NCI-H146 treated with DMSO at 0.1 percent for 48 hours (cell line): ENCODE results near the gene CSNK2A1.
A peak's percentile ranks its signal among the peaks of the same experiment; 100 is the strongest.

Experiments
- DNase-seq: peaks from one replicate; lab custom pipeline; 2025; ENCODE audit not compliant: unreplicated experiment; lab: John Stamatoyannopoulos, UW

Gene CSNK2A1

GRCh38 chr20:564192-564591 lies 20.6 kb upstream of the CSNK2A1 start:
- no peak for DNase-seq

DNA sequence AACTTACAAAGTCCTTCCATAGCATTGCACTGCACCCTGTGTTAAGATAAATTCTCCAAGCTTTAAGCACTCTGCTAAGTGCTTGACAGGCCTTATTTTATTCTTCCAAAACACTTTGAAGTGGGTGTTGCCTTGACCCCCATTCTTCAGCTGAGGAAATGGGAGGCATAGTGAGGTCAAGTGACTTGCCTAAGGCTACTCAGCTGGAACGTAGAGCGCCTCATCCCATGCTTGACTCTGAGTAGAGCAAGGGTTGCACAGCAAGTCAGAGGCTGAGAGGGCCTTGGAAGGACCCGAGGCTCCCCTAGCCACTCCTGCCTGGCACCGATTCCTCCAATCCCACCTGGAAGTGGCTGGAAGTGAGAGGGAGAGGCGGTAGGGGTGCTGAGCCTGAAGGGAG lies 19.6 kb upstream of the CSNK2A1 start:
- no peak for DNase-seq

DNA sequence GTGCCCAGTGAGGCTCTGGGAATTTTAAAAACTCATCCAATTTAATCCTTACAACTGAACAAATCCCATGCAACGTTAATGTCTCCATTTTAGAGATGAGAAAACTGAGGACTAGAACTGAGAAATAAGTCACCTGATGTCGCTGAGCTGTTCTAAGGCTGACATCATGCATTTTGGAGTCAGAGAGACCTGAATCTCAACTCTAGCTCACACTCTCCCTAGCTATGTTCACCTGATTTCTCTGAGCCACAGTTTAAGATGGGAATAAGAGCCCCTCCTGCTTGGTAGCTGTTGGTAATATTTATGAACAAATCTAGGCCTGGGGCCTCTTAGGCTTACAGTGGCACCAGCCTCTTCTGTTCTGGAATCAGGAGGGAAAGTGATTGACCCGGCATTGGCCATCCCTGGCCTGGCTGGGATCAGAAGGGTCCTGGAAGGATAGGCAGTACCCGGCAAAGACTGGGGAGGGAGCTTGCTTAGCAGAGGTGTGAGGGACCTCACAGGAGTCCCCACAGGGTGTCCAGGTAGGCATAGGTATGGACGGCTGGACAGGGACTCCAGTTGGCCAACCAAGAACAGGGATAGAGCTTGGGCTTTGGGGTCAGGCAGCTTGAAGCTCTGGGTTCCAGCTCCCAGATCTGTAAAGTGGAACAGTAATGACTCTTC lies 18.8 kb upstream of the CSNK2A1 start:
- DNase-seq = no peak

GRCh38 chr20:561437-562231 lies 18.0 kb upstream of the CSNK2A1 start:
- DNase-seq = peak; percentile 62

DNA sequence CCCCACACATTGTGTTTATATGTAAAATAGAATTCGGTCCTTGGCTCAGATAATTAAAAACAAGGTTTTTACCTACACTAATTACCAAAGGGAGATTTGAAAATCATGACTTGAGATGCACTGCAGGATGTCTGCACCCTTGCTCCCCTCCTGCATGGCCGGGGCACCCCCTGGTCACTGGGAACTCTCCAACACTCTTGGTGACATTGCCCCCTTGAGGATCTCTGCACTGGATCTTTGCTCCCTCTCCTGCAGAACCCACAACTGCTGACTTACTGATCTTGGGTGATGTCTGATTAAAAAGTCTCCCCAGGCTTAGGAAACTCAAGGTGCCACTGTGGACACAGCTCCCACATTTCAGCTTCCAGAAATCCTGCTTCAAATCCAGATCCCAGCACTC lies 17.1 kb upstream of the CSNK2A1 start:
- DNase-seq = no peak

GRCh38 chr20:558117-558516 lies 14.5 kb upstream of the CSNK2A1 start:
- no peak for DNase-seq

GRCh38 chr20:556984-557383 lies 13.4 kb upstream of the CSNK2A1 start:
- DNase-seq = no peak

DNA sequence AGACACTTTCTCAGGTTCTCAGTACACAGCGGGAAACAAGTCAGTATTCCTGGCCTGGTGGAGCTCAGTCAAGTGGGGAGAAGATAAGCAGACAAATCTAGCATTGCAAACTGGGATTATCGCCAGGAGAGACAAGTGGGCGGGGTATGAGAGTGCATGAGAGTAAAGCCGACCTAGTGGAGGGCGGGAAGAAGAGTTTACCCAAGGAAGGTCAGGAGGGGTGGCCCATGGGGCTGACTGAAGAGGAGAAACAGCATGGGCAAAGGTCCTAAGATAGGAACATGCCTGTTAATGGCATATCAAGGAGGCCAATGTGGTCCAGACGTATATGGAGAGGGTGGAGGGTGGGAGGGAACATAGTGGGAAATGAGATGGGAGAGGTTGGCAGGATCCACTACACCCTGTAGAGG lies 12.4 kb upstream of the CSNK2A1 start:
- no peak for DNase-seq

DNA sequence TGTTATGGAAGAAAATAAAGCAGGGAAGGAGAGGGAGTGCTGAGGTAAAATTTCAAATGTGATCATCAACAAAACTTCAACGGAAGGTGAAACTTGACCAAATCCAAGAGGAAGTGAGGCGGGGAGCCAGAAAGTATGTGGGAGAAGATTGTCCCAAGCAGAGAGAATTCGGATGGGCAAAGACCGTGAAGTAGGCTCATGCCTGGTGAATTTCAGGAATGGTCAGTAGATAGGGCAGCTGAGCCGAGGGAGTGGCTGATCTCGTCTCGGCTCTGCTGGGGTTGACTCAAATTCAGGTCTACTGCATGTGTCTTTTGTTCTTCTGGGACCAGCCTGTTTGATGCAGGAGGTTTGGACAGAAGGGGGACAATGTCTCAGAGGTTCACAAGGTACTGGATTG lies 7.0 kb upstream of the CSNK2A1 start:
- DNase-seq = no peak

DNA sequence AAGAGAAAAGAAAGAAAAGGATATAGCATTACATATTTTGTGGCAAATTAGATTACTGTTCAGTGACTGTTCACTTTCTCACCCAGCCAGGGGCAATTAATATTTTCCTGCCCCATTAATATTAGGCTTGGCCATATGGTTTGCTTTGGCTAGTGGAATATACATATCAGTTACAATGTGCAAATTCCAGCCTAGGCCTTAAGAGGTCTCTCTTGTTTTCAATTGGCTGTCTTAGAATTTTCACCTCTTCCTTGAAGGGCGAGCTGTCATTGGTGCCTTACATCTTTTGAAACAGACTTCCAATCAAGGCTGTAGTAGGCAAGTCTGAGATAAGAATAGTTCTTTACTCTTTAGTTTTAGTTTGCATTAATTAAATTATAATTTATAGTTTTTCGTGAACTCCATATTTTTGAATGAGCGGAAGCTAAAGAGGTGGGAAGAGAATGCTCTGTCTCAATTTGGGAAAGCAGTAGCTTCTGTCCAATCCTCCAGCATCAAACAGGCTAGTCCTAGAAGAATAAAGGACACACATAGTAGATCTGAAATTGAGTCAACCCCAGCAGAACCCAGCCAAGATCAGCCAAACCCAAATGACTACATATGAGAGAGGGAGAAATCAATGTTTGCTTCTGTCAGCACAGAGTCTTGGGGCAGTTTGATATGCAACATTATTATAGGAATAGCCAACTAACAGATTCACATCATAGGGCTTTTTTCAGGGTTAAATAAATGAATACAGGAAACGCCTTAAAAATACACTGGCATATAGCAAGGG lies 6.3 kb upstream of the CSNK2A1 start:
- DNase-seq = no peak

DNA sequence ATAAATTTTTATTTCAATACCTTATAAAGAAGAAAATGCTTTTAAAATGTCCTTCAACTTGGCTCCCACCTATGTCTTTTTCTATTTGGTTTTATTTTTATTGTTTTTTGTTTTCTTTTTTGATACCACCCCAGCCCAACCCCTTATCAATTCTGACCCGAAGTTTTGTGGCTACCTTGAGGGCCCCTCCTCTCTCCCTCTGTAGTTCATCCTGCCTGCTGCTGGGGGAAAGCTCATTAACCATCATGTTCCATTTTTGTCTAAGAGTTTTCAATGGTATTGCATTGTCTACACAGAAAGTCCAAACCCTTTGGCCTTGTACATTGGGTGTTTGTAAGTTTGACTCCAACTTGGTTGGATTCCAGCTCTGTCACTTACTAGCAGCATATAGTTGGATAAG lies 5.3 kb upstream of the CSNK2A1 start:
- DNase-seq = no peak

DNA sequence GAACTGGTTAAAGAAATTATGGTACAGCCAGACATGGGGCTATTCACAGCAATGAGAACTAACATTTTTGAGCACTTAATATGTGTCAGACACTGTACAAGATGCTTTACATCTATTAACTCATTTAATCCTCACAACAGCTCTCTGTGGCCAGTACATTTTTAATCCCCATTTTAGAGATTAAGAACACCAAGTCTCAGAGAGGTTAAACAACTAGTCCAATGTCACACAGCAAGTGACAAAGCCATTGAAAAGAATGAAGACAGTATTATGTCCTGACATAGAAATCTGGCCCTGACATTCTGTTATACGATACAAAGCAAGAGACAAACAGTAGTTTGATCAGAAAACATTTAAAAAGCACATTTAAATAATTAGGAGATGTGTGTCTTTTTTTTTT lies 3.8 kb upstream of the CSNK2A1 start:
- DNase-seq = no peak

- DNase-seq = no peak
Measured at GRCh38 chr20:546353-546752, 2.8 kb upstream of the CSNK2A1 start.

DNA sequence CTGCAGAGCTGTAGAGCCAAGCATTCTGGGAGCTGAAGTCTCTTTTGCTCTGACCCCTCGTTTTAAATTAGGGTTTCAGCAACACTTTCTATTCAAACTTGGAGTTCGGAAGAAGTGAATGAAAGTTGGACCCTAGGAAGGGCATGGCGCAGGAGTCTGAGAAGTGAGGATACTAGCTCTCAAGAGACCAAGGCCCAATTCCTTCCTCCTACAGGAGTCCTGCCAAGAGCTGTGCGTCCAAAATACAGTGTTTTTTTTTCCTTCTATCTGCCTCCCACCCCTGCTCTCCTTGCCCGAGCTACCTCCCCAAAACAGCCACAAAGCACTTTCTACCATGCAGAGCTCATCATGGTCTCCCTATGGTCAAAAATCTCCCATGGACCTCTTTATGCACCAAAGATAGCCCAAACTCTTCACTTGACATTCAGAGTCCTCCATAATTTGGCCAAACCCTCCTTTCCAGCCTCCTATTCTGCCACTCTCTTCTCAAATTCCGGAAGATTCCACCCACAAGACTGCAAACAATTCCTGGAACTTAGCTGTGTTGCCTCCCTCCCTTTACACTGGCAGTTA lies 649 bp upstream of the CSNK2A1 start:
- no peak for DNase-seq

DNA sequence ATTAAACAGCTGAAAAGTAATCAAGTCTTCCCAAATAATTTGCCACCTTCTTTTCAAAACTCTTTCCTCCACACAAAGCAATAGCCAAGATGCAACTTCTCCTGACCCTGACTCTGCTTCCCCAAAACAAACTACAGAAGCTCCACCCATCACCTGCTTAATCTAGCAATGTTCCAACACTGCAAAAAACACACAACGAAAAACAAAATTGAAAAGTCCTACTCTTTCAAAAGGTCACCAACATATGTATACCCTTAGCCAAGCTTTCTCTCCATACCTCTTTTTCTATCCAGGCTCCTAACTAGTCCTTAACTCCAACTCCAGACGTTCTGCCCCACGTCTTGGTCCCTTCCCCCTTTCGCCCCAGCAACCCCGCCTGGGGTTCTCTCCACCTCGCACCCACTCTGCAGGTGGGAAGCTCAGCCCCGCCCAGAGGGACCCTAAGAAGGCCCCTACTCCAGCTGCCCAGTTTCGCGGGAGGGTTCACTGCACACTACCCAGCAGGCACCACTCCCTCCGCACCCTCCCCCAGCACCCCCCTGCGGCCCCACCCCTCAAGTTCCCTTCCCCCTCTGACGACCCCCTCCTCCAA lies 717 bp downstream of the CSNK2A1 start:
- DNase-seq = peak; percentile 22

- DNase-seq = no peak
Measured at GRCh38 chr20:540391-541201, 3.0 kb downstream of the CSNK2A1 start.

DNA sequence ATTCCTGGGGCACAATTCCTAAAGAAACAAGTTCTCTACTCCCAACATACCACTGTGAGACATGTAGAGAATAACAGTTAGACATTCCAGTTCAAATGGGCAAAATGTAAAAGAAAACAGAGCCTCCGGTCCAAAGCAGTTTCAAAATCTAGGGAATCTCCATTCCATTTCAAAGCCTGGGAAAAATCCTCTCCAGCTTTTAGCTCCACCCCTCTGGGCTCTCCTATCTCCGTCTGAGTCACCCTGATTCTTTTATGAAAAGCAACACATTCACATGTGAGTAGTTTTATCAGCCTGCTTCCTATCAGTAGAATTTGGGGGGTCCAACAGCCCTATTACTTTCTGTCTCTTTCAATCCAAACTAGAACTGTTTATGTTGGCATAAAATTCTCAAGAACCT lies 3.7 kb downstream of the CSNK2A1 start:
- no peak for DNase-seq

DNA sequence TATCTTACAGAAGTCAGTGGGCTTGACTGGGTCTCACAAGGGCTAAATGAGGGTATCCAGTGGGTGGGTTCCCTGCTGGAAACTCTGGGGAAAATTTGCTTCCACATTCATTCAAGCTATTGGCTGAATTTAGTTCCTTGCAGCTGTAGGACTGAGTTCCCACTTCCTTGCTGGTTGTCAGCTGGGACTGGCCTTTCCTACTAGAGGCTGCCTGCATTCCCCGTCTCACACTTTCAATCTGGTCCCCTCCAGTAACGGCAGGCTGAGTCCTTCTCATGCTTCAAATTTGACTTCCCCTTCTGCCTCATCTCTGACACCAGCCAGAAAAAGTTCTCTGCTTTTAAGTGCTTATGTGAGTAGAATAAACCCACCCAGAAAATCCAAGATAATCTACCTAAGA lies 4.4 kb downstream of the CSNK2A1 start:
- DNase-seq = no peak

GRCh38 chr20:537983-538382 lies 5.6 kb downstream of the CSNK2A1 start:
- DNase-seq = no peak

- DNase-seq = no peak
Measured at GRCh38 chr20:536426-537010, 7.1 kb downstream of the CSNK2A1 start.
